Large intestine (tissue), 3 donors: Measurements from ENCODE around the gene EIF5A2. TPM values are rescaled to one million over a fixed set of nuclear protein-coding genes. Genes with fewer than 3 reads are reported as not detected.

Experiments
- DNase-seq, 2 donors: peaks; one replicate each; pipeline versions ENCODE4 v3.0.0 to v3.0.0-alpha.2; 2013
- H3K27ac ChIP-seq: one replicate; pipeline ENCODE4 v1.5.1; 2013; ENCODE audit warnings: low read length
- H3K27me3 ChIP-seq: 2 replicates; pipeline ENCODE4 v1.6.1; 2013; ENCODE audit warnings: low read length; ENCODE audit not compliant: control insufficient read depth, insufficient read depth
- H3K36me3 ChIP-seq: 2 replicates; pipeline ENCODE4 v1.6.1; 2013; ENCODE audit warnings: low read length; ENCODE audit not compliant: control insufficient read depth, insufficient read depth
- H3K4me1 ChIP-seq: one replicate; pipeline ENCODE4 v1.6.1; 2013; ENCODE audit warnings: low read length; ENCODE audit not compliant: control insufficient read depth, insufficient read depth
- H3K4me3 ChIP-seq: one replicate; pipeline ENCODE4 v1.5.1; 2013; ENCODE audit warnings: low read length
- H3K9me3 ChIP-seq: one replicate; pipeline ENCODE4 v1.6.1; 2013; ENCODE audit warnings: mild to moderate bottlenecking, low read depth, low read length, moderate library complexity; ENCODE audit not compliant: control insufficient read depth
- WGBS: methylation state at CpG from one replicate; pipeline ENCODE4 v1.1.5; 2013; ENCODE audit warnings: low lambda C conversion rate; ENCODE audit not compliant: insufficient coverage; 5-methylcytosine and 5-hydroxymethylcytosine counted together
- polyA plus RNA-seq: library from polyadenylated mRNA; unstranded; fragments of 120-200 nt; gene quantifications from one replicate; pipeline ENCODE4 v1.2.1, GENCODE V29; 2013

The EIF5A2 gene
- polyA plus RNA-seq, 1 donor = 7.1 TPM

DNA sequence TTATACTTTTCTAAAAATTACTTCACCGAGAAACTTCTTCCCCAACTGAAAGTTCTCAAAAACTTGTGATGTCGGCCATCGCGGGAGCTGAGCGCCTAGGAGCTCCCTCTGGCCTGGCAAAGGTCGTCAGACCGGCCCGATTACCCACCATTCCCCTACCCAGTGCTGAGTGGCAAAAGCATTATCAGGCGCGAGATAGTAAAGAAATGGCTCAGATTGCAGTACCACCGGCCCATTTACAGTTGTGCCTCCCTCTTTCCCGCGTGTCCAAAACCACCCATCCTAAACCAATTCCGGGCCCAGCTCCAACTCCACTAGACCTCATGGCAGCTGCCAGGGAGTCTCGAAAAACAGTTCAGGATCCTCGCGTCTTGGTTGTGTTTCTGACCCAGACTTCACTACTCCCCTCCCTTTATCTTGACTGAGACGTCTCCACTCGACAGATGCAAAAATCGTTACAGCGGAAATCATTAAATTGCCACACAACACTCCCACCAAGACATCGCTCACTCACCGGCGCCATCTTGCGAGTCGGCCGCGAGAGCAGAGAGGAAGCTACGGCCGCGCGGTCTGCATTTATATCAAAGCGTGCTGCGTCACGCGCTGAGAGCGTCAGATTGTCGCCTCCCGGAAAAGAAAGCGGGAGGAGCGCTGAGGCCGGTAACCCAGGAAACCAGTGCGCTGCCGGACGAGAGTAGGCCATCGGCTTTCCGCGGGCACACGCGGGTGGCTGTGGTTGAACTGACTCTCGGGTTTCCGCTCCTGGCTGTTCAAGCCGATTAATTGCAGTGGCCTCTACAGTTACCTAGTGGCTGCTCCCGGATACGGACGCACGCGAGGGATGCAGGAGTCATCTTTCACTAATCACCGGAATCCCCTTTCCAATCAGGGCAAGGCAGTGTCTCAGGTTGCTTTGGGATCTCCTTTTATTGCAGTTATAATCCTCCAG is 38.5 kb downstream of the EIF5A2 start, which contains the start of gene RPL22L1:
TSS of gene RPL22L1 (minus strand) at position 551 of the 949 bp plus-strand sequence. CDS start at position 523, 28 bp downstream.
- Histone ChIP-seq H3K27me3 (no peaks in the 10 kb centered on the region), H3K36me3 (peaks cover 20% of the 10 kb centered on the region), H3K4me1 (peaks cover 5% of the 10 kb centered on the region), H3K27ac (peak within 1 kb of the TSS; percentile 90), H3K4me3 (peak within 1 kb of the TSS; percentile 82), H3K9me3 (no peaks in the 10 kb centered on the region)
- no CpG with 5 or more reads among the region's 59 CpGs for WGBS
- peak; percentile 97 to 98 for DNase-seq

DNA sequence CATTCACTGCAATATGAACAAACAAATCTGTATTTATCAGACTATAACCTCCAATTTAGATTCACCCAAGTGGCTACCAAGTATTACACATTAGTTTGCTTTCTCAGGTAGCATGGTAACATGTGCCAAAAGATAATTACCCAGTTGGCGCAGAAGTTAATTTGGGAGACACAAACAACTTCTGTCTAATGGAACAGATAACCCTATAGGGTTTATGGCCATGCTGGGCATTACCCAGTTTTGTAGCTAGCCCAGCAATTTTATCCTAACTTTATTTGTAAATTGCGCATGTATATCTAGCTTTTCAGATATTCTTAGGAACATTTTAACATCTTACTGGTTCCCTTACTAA is 39.2 kb downstream of the EIF5A2 start:
- peaks cover 20% of the 10 kb centered on the region for H3K36me3 ChIP-seq
- no peaks in the 10 kb centered on the region for H3K27me3 ChIP-seq
- H3K4me1 ChIP-seq = peaks cover 8% of the 10 kb centered on the region
- H3K9me3 ChIP-seq = no peaks in the 10 kb centered on the region
- peak overlapping the region; percentile 82 for H3K4me3 ChIP-seq
- peak in 1 of 2 donors; percentile 43 for DNase-seq
- 17% methylated on average over 1 of the region's 2 CpGs for WGBS
- peak overlapping the region; percentile 90 for H3K27ac ChIP-seq

- peak overlapping the region; percentile 90 for H3K27ac ChIP-seq
- H3K36me3 ChIP-seq = peaks cover 20% of the 10 kb centered on the region
- H3K27me3 ChIP-seq = no peaks in the 10 kb centered on the region
- DNase-seq = no peak
- H3K4me1 ChIP-seq = peaks cover 8% of the 10 kb centered on the region
- H3K4me3 ChIP-seq = peak overlapping the region; percentile 82
- WGBS = 57% methylated on average over 1 of the region's 9 CpGs
- H3K9me3 ChIP-seq = no peaks in the 10 kb centered on the region
These were observed 39.7 kb downstream of the EIF5A2 start for GRCh38 chr3:170868577-170869238.

- Histone ChIP-seq H3K36me3 (peaks cover 20% of the 10 kb centered on the region), H3K4me3 (peak overlapping the region; percentile 82), H3K27me3 (no peaks in the 10 kb centered on the region), H3K9me3 (no peaks in the 10 kb centered on the region), H3K4me1 (peaks cover 8% of the 10 kb centered on the region), H3K27ac (peak overlapping the region; percentile 57)
- peak in 1 of 2 donors; percentile 63 for DNase-seq
- 40% methylated on average over 1 of the region's 1 CpG for WGBS
These were observed 41.1 kb downstream of the EIF5A2 start for GRCh38 chr3:170867143-170867937.

DNA sequence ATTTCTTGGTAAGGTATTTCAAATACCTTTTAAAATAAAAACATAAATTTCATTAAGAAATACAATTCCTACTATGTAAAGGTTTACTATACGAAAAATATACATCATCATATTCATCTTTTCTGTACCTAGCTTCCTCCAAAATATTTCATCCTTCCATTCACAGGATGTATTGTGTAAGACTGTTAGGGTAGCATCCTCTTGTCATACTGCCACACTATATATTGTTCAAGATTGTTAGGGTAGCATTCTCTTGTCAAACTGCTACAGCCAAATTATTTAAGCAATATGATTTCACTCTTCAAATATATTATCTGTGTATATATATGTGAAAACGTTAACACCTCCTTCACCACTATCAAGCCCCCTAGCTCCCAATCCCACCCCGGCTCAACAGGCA is 41.9 kb downstream of the EIF5A2 start:
- 100% methylated on average over 1 of the region's 3 CpGs for WGBS
- Histone ChIP-seq H3K27ac (no peak overlapping the region), H3K27me3 (no peaks in the 10 kb centered on the region), H3K9me3 (no peaks in the 10 kb centered on the region), H3K4me1 (peaks cover 8% of the 10 kb centered on the region), H3K4me3 (no peak overlapping the region), H3K36me3 (peaks cover 20% of the 10 kb centered on the region)
- no peak for DNase-seq

- H3K36me3 ChIP-seq = peaks cover 20% of the 10 kb centered on the region
- no peak overlapping the region for H3K27ac ChIP-seq
- no peaks in the 10 kb centered on the region for H3K27me3 ChIP-seq
- no peaks in the 10 kb centered on the region for H3K9me3 ChIP-seq
- no peak overlapping the region for H3K4me3 ChIP-seq
- DNase-seq = no peak
- 80% methylated on average over 2 of the region's 10 CpGs for WGBS
- H3K4me1 ChIP-seq = peaks cover 8% of the 10 kb centered on the region
These were observed 43.0 kb downstream of the EIF5A2 start for GRCh38 chr3:170865209-170866094.

DNA sequence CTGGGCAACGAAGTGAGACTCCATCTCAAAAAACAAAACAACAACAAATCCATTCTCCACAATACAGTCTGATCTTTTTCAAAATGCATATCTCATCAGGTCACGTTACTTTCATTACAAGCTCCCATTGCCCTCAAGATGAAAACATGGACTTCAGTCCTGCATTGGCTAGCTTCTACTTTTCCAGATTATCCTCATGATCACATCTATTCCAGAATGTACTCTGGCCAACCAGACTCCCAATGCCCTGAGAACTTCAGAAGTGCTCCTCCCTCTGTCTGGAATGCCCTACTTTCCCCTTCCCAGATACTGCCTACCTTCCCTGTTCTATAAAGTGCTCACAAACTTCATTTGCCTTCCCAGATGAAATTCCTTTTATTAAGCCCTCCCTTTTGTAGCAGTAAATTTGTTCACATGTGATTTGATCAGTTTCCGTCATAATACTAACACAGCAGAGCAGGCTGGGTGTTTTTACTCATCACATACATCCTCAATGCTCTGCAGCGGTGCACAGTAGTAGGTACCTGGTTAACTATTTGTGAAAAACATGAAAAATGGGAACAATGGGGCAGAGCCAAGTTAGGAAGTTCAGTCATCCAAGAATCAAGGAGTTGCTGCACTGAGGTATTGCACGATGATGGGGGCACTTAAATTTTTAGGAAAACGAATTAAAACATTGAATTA is 43.8 kb downstream of the EIF5A2 start:
- no peaks in the 10 kb centered on the region for H3K27me3 ChIP-seq
- peaks cover 8% of the 10 kb centered on the region for H3K4me1 ChIP-seq
- no peak overlapping the region for H3K27ac ChIP-seq
- peaks cover 20% of the 10 kb centered on the region for H3K36me3 ChIP-seq
- DNase-seq = peak; percentile 48 to 66
- no peaks in the 10 kb centered on the region for H3K9me3 ChIP-seq
- WGBS = 73% methylated on average over 3 of the region's 6 CpGs
- H3K4me3 ChIP-seq = no peak overlapping the region

DNA sequence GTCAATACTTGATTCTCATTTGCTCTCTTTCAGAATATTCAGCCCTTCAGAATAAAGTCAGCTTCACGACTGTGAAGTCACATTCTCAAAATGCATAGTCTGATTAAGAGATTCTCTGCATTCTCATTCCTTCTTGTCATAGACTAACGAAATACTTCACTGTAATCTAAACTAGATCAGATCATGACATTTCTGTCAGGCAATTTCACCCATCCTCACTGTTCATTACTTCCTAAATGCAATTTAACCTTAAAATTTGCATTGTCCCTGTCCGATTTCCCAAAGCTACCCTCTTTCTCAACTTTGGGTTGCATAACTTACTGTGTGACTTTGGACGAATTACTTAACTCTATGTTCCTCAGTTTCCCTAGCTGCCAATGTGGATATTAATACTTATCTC is 44.6 kb downstream of the EIF5A2 start:
- Histone ChIP-seq H3K36me3 (peaks cover 20% of the 10 kb centered on the region), H3K27me3 (no peaks in the 10 kb centered on the region), H3K4me3 (no peak overlapping the region), H3K9me3 (no peaks in the 10 kb centered on the region), H3K4me1 (peaks cover 14% of the 10 kb centered on the region), H3K27ac (no peak overlapping the region)
- no peak for DNase-seq
- WGBS = 100% methylated on average over 1 of the region's 4 CpGs
